IMR-90 (cell line): Measurements from ENCODE around the gene MUC5B.

Experiments
- BHLHE40 ChIP-seq: fragments of 150-350 bp; IDR thresholded peaks from 2 replicates; pipeline ENCODE4 v1.6.1; 2016; ENCODE audit warnings: mild to moderate bottlenecking, low read depth, low read length
- CEBPB ChIP-seq: IDR thresholded peaks from 2 replicates; pipeline ENCODE4 v1.6.1; 2012; ENCODE audit warnings: low read depth, low read length, improper control_type of control experiment
- TF ChIP-seq, protein P1 (sequence below): conservative IDR thresholded peaks from 2 replicates; pipeline ENCODE4 v1.5.1; 2012; ENCODE audit warnings: mild to moderate bottlenecking, low read depth, low read length, improper control_type of control experiment

DNA sequence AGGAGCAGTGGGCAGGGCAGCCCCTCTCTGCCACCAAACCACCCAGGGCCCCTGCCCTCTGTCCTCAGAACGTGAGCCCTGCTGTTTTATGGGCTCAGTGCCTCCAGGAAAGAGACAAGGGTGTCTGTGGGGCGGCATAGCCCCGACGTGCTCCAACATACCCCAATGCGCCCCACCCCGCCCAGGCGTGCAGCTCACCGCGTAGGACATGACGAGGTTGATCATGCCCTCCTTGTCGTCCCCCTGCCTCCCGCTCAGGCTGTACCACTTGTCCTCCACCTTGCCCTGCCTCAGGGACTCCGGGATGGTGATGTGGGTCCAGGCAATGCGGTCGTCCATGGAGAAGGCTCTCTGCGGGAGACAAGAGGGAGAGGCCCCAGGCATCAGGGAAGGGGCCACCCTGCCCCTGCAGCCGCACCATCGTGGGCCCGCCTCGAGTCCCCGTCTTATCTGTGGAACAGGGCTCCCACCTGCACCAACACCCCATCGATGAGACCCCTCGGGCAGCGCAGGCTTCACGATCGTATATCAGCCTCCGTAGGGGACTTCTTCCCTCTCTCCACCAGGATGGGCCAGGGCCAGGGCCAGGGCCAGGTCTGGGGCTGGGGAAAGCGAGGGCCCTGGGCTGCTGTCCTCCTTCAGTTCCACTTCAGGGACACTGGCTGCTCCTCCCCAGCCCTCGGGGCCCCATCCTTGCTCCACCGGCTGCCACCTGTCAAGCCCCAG is 65.7 kb downstream of the MUC5B start:
- TF ChIP-seq, protein P1, sequence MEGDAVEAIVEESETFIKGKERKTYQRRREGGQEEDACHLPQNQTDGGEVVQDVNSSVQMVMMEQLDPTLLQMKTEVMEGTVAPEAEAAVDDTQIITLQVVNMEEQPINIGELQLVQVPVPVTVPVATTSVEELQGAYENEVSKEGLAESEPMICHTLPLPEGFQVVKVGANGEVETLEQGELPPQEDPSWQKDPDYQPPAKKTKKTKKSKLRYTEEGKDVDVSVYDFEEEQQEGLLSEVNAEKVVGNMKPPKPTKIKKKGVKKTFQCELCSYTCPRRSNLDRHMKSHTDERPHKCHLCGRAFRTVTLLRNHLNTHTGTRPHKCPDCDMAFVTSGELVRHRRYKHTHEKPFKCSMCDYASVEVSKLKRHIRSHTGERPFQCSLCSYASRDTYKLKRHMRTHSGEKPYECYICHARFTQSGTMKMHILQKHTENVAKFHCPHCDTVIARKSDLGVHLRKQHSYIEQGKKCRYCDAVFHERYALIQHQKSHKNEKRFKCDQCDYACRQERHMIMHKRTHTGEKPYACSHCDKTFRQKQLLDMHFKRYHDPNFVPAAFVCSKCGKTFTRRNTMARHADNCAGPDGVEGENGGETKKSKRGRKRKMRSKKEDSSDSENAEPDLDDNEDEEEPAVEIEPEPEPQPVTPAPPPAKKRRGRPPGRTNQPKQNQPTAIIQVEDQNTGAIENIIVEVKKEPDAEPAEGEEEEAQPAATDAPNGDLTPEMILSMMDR = no peak
- TF ChIP-seq BHLHE40 (no peak), CEBPB (no peak)
